ENCODE data around the gene SNCAIP.

The SNCAIP gene

GRCh38 chr5:122401976-122402725 is 90.1 kb downstream of the SNCAIP start:
- DNase-seq, result no peak

DNA sequence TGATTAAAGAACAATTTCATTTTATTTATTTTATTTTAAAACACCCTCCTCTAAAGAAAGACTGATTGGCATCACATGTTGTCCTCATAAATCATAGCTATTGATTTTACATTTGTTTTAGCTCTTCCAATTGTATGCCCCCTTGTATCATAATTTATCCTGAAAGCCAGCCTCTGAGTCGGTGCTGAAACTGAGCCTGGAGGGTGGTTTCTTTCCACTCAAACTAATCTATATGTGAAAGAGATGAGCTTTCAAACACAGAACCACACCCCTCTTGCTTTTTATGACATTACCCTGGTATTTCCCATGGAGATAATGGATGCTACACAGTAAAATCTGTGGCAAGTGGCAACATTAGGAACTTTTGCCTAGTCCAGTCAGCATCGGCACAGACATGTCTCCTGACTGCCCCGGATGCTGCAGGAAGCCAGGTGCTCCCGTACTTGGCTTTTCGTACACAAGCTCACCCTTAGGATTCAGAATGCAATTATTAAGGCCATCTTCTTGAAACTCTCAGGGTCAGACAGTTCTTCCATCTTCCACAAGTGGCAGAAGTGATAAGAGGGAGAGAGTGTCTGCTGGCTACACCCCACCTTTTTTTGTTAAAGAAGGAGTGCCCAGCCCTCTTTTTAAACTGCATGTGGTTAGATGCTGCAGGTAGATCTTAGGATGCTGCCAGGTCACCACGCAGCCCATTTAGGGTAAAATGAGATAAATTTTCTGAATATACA is 91.1 kb downstream of the SNCAIP start:
- DNase-seq, result no peak

DNA sequence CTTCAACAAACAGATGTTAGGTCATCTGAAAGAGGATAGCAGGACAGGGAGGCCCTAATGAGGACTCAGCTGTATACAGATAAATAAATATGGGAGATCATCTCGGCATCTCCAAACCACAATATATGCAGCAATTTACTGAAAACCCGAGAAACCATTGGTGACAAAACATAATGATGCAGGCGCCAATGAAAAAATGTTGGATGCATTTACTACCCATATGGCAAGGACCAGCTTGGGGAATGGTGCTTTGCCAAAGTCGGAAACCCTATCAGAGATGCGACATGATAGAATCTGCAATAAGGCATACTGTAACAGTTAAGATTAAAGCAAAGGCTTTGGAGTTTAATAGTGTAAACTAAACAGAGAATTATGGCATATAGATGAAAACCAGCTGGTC is 92.0 kb downstream of the SNCAIP start:
- no peak for DNase-seq

- no peak for DNase-seq
These were observed 92.8 kb downstream of the SNCAIP start for GRCh38 chr5:122404653-122405362.

GRCh38 chr5:122405751-122406150 is 93.7 kb downstream of the SNCAIP start:
- no peak for DNase-seq

DNA sequence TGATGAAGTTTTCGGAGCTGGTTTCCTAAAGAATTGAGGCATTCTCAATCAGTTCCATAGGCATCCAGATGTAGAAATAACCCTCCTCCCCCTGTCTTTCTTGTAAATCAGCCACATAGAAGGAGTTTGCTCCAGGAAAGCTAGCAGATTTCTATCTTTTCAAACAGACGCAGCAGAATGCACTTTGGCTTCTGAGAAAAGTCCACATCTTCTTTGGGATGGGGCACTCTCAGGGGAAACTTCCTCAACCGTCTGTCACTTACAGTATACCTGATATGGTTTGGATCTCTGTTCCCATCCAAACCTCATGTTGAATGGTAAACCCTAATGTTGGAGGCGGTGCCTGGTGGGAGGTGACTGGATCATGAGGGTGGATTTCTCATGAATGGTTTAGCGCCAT is 94.1 kb downstream of the SNCAIP start:
- no peak for DNase-seq

DNA sequence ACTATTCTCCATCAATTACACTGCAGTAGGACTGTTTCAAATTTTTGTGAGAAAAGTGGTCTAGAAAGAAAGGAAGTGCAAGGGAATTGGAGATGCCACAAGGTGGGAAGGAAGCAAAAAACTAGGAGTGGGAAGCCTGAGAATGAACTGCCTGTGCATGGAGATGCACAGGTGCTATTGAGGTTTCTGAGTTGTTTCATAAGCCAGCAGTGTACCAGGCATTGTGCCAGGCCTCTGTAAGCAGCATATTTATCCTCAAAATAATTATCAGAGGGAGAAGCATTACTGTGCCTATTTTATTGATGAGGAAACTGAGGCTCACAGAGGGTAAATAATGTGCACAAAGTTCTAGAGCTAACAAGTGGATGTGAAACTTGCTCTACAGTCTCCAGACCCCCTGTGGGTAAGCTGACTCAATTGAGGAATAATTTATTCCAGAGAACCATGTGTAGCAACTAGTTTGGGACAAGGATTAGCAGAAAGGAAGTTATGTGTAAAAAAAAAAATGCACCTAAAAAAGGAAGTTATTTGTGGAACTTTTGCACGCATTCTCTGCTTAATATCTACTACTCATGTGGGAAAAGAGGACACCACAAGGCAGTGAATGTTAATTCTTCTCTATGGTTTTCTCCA is 96.7 kb downstream of the SNCAIP start:
- peak; percentile 28 to 52 for DNase-seq

DNA sequence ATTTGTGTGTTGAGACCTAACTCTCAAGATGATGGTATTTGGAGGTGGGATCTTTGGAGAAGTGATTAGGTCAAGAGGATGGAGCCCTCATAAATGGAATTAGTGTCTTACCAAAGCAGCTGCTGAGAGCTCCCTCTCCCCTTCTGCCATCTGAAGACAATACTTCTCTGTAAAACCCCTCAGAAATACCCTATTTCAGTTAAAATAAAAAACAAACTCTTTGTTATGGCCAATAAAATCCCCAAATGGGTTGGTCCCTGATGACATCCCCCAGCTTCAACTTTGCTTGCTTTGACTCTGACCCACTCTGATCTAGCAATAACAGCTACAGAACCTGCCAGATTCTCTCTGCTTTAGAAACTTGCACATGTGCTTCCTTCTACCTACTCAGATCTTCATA is 100.9 kb downstream of the SNCAIP start:
- no peak for DNase-seq

DNA sequence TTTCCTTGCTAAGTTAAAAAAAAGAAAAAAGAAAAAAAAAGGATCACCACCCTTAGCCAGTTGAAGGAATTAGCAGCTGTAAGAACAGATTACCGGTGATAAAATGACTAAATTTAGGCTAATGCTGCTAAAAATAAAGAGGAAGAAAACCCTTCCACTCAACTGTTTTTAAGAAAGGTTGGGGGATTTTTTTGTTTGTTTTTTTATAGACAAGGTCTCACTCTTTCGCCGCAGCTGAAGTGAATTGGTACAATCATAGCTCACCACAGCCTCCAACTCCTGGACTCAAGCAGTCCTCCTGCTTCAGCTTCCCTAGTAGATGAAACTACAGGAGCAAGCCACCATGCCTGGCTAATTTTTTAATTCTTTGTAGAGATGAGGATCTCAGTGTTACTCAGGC is 101.7 kb downstream of the SNCAIP start:
- no peak for DNase-seq

DNA sequence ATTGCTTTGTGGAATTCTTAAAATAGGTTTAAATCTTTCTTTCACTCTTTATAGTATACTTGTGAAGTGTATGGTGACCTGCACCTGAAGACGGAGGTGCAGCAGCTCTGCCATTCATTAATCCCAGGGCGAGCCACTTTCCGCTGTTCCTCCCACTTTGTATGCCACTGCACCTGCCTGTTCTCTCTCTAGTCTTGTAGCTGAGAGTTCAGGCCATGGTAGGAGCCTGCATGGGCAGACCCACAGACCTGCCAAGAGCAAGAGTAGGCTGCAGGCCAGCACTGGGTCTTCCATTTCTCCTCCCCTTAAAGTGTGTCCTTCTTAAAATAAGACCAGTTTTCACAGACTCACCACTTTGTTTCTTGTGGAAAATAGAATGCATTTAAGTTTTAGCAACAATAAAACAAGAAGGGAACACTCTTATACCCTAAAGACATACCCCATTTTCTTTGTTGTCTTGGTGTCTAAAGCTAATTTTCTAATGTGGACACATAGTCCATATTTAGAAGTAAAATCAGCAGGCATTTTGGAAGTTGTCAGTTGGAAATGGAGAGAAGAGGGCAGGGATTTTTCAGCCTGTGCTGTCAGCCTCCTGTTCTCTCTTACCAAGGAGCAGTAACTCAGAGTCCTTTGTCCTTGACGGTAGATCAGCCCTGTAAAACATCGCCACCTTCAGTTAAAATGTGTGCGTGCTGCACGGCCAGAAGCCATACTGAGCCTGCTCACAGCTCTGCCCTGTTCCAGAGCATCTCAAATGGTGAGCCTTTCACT is 103.2 kb downstream of the SNCAIP start:
- DNase-seq, result peak; percentile 13 to 49

DNA sequence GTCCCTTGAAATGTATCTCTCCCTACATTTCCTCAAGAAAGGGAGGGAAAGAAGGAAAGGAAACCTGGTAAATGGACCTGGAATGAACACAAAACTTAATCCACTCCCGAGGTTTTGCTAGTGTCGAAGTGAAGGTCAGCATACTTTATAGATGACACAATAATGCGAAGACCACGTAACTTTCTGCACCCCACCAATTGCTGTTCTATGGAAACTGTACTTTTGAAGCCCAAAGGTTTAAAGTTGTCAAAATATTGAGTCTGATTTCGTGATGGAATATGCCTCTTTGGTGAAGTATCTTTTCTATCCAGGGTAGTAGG is 103.7 kb downstream of the SNCAIP start:
- no peak for DNase-seq

GRCh38 chr5:122419142-122419894 is 107.3 kb downstream of the SNCAIP start:
- DNase-seq, result no peak

- no peak for DNase-seq
These were observed 108.1 kb downstream of the SNCAIP start for GRCh38 chr5:122420091-122420490.

DNA sequence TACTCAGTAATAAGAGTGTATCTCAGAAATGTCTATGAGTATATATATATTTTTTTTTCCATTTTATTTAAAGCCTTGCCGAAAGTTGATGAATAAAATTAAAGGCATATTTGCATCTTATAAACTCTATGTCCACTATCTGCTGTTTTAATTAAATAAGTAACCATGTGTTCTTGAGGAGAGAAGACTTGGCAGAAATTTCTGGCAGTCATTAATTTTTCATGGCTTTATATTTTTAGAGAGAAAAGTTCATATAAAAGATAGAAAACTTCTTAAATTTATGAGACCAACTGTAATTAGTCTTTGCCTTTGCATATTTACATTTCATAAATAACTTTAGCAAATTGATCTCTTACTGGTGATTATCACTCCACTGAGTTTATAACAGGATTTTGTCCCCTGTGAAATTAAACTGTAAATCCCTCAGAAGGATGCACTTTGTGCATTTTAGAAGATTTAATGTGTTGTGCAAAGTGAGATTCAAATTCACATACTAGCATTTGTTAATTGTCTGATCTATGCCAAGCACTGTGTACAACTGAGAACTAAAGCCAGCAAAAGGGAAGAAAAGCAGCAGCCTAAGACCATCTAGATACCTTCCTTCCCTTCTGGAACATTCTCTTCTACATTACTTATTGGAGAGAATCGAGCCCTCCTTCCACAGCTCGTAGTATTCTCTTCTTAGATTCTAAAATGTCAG is 108.7 kb downstream of the SNCAIP start:
- DNase-seq, result no peak

- no peak for DNase-seq
These were observed 109.5 kb downstream of the SNCAIP start for GRCh38 chr5:122421374-122422079.

GRCh38 chr5:122423221-122423620 is 111.2 kb downstream of the SNCAIP start:
- no peak for DNase-seq

- DNase-seq, result no peak
These were observed 112.1 kb downstream of the SNCAIP start for GRCh38 chr5:122424132-122424531.

GRCh38 chr5:122426301-122426700 is 114.3 kb downstream of the SNCAIP start:
- no peak for DNase-seq

DNA sequence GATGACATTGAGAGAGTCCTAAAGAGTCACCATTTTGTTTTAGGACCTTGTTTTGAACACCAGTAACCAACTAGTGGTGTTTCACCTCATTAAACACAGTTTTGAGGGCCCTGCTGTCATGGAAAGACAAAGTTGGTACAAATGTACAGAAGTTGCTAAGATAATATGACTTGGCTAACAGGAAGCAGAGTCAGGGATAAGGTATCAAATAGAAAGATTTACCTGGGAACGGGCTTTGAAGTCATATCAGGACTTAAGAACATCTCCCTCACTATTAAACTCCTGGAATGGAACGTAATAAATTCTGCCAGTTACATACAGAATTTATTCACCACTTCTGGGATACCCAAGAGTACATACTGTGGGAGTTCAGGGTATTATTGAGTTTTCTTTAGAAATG is 115.6 kb downstream of the SNCAIP start:
- no peak for DNase-seq

- no peak for DNase-seq
These were observed 117.7 kb downstream of the SNCAIP start for GRCh38 chr5:122429545-122430318.

Data from AML-193 (cell line).